GM12878 (cell line): ENCODE measurements around the gene CAMK4. TPM values are rescaled to one million over a fixed set of nuclear protein-coding genes. Genes with fewer than 3 reads are reported as not detected.

Experiments used
- ATAC-seq: fragments of 200-7000 bp; cut with Tn5 transposase; 3 replicates; pipeline ENCODE4 v1.9.1; 2020; ENCODE audit warnings: mild to moderate bottlenecking, moderate library complexity
- BruUV-seq: library from RNA; stranded (reverse); fragments of 400-500 nt; replicated peaks from 2 replicates; lab custom pipeline; 2021; lab: Mats Ljungman, UMichigan
- CTCF ChIA-PET: fragments of 300-600 bp; sonication (Branson Sonifier 250); formaldehyde crosslinking; extraction: SDS; loops from one replicate; lab custom pipeline; 2021; ENCODE audit warnings: inconsistent platforms; lab: Yijun Ruan, JAX
- POLR2A ChIA-PET: fragments of 350-600 bp; formaldehyde crosslinking; extraction: SDS; loops from one replicate; lab custom pipeline; 2021; ENCODE audit warnings: inconsistent platforms; lab: Charles Lee
- RAD21 ChIA-PET: fragments of 300-600 bp; sonication (Branson Sonifier 250); formaldehyde crosslinking; loops from one replicate; lab custom pipeline; 2023; ENCODE audit warnings: antibody characterized with exemption; ENCODE audit not compliant: unreplicated experiment; lab: Charles Lee
- SMC1A ChIA-PET: fragments of 300-600 bp; sonication (Branson Sonifier 250); formaldehyde crosslinking; loops from one replicate; lab custom pipeline; 2023; ENCODE audit not compliant: unreplicated experiment, uncharacterized antibody; lab: Charles Lee
- DNase-seq: peaks from one replicate; pipeline ENCODE4 v3.0.0-alpha.2; 2011; ENCODE audit warnings: low read depth, low spot score
- FAIRE-seq: peaks from 3 replicates; lab custom pipeline; 2011; peaks lifted over from hg19 to GRCh38; lab: Jason Lieb, UNC
- H2AFZ ChIP-seq: 2 replicates; pipeline ENCODE4 v1.6.0; 2011; ENCODE audit warnings: low read depth, low read length, control low read depth; ENCODE audit not compliant: control insufficient read depth
- H3K27ac ChIP-seq: 2 replicates; pipeline ENCODE4 v1.5.1; 2011; ENCODE audit warnings: control low read depth; ENCODE audit not compliant: control insufficient read depth, insufficient read depth
- H3K27me3 ChIP-seq, 2 experiments: replicated peaks in 1 of 2; 2 replicates each; pipeline versions ENCODE4 v1.6.0 to v1.6.1; 2011; ENCODE audit warnings: low read length in 1 of 2; ENCODE audit not compliant: control insufficient read depth in 2 of 2, insufficient read depth in 2 of 2
- H3K36me3 ChIP-seq, 2 experiments: 2 replicates each; pipeline ENCODE4 v1.5.1; 2011; ENCODE audit warnings: low read length in 1 of 2; ENCODE audit not compliant: control insufficient read depth in 2 of 2, insufficient read depth in 2 of 2
- H3K4me1 ChIP-seq: 2 replicates; pipeline ENCODE4 v1.6.1; 2011; ENCODE audit warnings: mild to moderate bottlenecking, low read length, moderate library complexity, mixed read lengths; ENCODE audit not compliant: control insufficient read depth, insufficient read depth
- H3K4me2 ChIP-seq: 2 replicates; pipeline ENCODE4 v1.6.0; 2011; ENCODE audit warnings: control low read depth; ENCODE audit not compliant: control insufficient read depth, insufficient read depth
- H3K4me3 ChIP-seq: fragments of 200-600 bp; sonication (generic); 2 replicates; pipeline ENCODE4 v1.5.1; 2016
- H3K79me2 ChIP-seq: 2 replicates; pipeline ENCODE4 v1.6.0; 2011; ENCODE audit warnings: low read length; ENCODE audit not compliant: control insufficient read depth, insufficient read depth
- H3K9ac ChIP-seq: 2 replicates; pipeline ENCODE4 v1.8.0; 2011; ENCODE audit warnings: low read length, control low read depth, mixed read lengths; ENCODE audit not compliant: control insufficient read depth, insufficient read depth
- H3K9me3 ChIP-seq: replicated peaks from 3 replicates; pipeline ENCODE4 v1.5.1; 2011; ENCODE audit warnings: mild to moderate bottlenecking, low read length; ENCODE audit not compliant: control insufficient read depth, insufficient read depth
- H4K20me1 ChIP-seq: 2 replicates; pipeline ENCODE4 v1.6.0; 2011; ENCODE audit not compliant: control insufficient read depth, insufficient read depth
- CREM ChIP-seq: IDR thresholded peaks from 2 replicates; pipeline ENCODE4 v1.6.1; 2014; ENCODE audit warnings: antibody characterized with exemption, low read depth
- EGR1 ChIP-seq, 2 experiments: IDR thresholded peaks; 1 replicate in 1 of 2; 2 replicates in 1 of 2; pipeline ENCODE4 v1.6.1; 2011 to 2012; ENCODE audit warnings: low read depth in 2 of 2, low read length in 2 of 2, borderline replicate concordance in 1 of 2, mild to moderate bottlenecking in 1 of 2, moderate library complexity in 1 of 2
- ESRRA ChIP-seq: IDR thresholded peaks from 2 replicates; pipeline ENCODE4 v1.6.1; 2012; ENCODE audit warnings: mild to moderate bottlenecking, low read length, improper control_type of control experiment
- ETV6 ChIP-seq, 2 experiments: fragments of 450-650 bp in 1 of 2; IDR thresholded peaks in 1 of 2; conservative IDR thresholded peaks in 1 of 2; 2 replicates each; pipeline ENCODE4 v1.6.1; 2014; ENCODE audit warnings: antibody characterized with exemption in 1 of 2, borderline replicate concordance in 1 of 2, low read depth in 1 of 2, mild to moderate bottlenecking in 1 of 2, moderate library complexity in 1 of 2
- MYB ChIP-seq: fragments of 150-350 bp; IDR thresholded peaks from 2 replicates; pipeline ENCODE4 v1.6.1; 2014; ENCODE audit warnings: mild to moderate bottlenecking, low read depth, low read length, borderline replicate concordance
- MYC ChIP-seq: IDR thresholded peaks from 2 replicates; pipeline ENCODE4 v1.6.1; 2011; ENCODE audit warnings: mild to moderate bottlenecking, low read length, moderate library complexity, inconsistent platforms; ENCODE audit not compliant: insufficient read depth, insufficient replicate concordance, insufficient read length, severe bottlenecking
- NR2C2 ChIP-seq: IDR thresholded peaks from 2 replicates; pipeline ENCODE4 v1.6.1; 2011; ENCODE audit warnings: borderline replicate concordance, low read depth; ENCODE audit not compliant: control insufficient read depth, insufficient read length
- RAD21 ChIP-seq: IDR thresholded peaks from 2 replicates; pipeline ENCODE4 v1.6.1; 2011; ENCODE audit warnings: mild to moderate bottlenecking, low read depth, low read length, moderate library complexity; ENCODE audit not compliant: insufficient read depth
- SUPT20H ChIP-seq: IDR thresholded peaks from 2 replicates; pipeline ENCODE4 v1.6.1; 2011; ENCODE audit warnings: low read depth, mild to moderate bottlenecking, low read length, moderate library complexity, borderline replicate concordance; ENCODE audit not compliant: control insufficient read depth
- TCF7 ChIP-seq: IDR thresholded peaks from 2 replicates; pipeline ENCODE4 v1.6.1; 2014; ENCODE audit warnings: antibody characterized with exemption, borderline replicate concordance
- WGBS: methylation state at CpG from one replicate; pipeline ENCODE4 v1.1.6; 2016; ENCODE audit warnings: low lambda C conversion rate; ENCODE audit not compliant: insufficient replicate concordance, insufficient coverage; ENCODE audit errors: missing lambda C conversion rate; 5-methylcytosine and 5-hydroxymethylcytosine counted together
- in situ Hi-C: fragments of 300-500 bp; cut with MboI; formaldehyde crosslinking; loops from 9 replicates; pipeline ENCODE4 v1.14.3; 2018; ENCODE audit warnings: mixed read lengths
- intact Hi-C: fragments of 100-400 bp; cut with micrococcal nuclease; formaldehyde crosslinking; loops from one replicate; pipeline ENCODE4 v1.14.2; 2022; ENCODE audit not compliant: unreplicated experiment
- polyA plus RNA-seq, 11 experiments: library from polyadenylated mRNA; depleted of rRNA in 4 of 11; unstranded in 6 of 11; stranded (reverse) in 5 of 11; fragments of >200 nt; fragmentation: Nextera tagmentation in 4 of 11; fragmentation: Illumina TruSeq in 1 of 11; extraction: Ambion mirVana in 4 of 11; extraction: Trizol in 1 of 11; gene quantifications; 1 replicate in 1 of 11; 2 replicates in 10 of 11; pipeline versions ENCODE4 v1.2.1 to v1.2.3, GENCODE V29; 2011 to 2016; ENCODE audit warnings: inconsistent platforms in 2 of 11, missing spikeins in 2 of 11, low read depth in 1 of 11
- total RNA-seq, 4 experiments: library from RNA; depleted of rRNA in 3 of 4; stranded (reverse); fragments of >200 nt in 3 of 4; fragmentation: Illumina TruSeq in 1 of 4; extraction: Trizol in 1 of 4; gene quantifications; 2 replicates each; pipeline versions ENCODE4 v1.2.1 to v1.2.3, GENCODE V29; 2013 to 2021
- TF ChIP-seq, protein P1 (sequence below), 3 experiments: IDR thresholded peaks in 2 of 3; conservative IDR thresholded peaks in 1 of 3; 2 replicates each; pipeline ENCODE4 v1.5.1; 2011; ENCODE audit warnings: low read depth in 3 of 3, low read length in 3 of 3, mild to moderate bottlenecking in 3 of 3, control low read depth in 2 of 3, moderate library complexity in 2 of 3, inconsistent platforms in 1 of 3, mixed read lengths in 1 of 3; ENCODE audit not compliant: control insufficient read depth in 2 of 3, insufficient read depth in 1 of 3; ENCODE audit errors: extremely low read depth in 1 of 3
- TF ChIP-seq, protein P2 (sequence below): IDR thresholded peaks from 2 replicates; pipeline ENCODE4 v1.6.1; 2012; ENCODE audit warnings: low read length, inconsistent platforms
- TF ChIP-seq, protein P3 (sequence below): IDR thresholded peaks from 2 replicates; pipeline ENCODE4 v1.6.1; 2011; ENCODE audit warnings: mild to moderate bottlenecking, low read depth, low read length, moderate library complexity; ENCODE audit not compliant: insufficient replicate concordance
- TF ChIP-seq, protein P4 (sequence below): fragments of 450-650 bp; formaldehyde crosslinking; IDR thresholded peaks from 2 replicates; pipeline ENCODE4 v1.5.0; 2022; ENCODE audit warnings: mild to moderate bottlenecking, missing genetic modification characterization

Gene CAMK4
- total and polyA plus RNA-seq, 10 of the 15 experiments (the other 5 are each of a cell fraction or from before 2014, with no cell fraction given): 13.3 to 51.9 (median 35.3) TPM

DNA sequence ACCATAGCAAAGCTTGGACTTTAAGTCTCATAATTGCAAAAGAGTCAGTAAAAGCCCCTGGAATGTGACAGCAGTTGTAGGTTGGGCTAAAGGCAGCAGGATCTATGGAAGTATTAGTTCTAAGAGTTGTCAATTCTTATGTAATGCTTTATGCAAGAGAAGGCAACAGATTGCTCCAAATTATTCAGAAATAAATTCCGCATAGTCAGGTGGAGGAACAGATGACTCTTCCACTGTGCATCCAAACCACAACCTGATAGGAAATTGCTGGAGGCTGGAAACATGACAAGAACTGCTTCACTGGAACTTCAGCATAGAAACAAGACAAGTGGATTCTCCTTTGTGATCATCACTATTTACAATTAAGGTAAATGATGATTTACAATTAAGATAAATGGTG is 187.1 kb downstream of the CAMK4 start (continued):
- TF ChIP-seq, protein P1, sequence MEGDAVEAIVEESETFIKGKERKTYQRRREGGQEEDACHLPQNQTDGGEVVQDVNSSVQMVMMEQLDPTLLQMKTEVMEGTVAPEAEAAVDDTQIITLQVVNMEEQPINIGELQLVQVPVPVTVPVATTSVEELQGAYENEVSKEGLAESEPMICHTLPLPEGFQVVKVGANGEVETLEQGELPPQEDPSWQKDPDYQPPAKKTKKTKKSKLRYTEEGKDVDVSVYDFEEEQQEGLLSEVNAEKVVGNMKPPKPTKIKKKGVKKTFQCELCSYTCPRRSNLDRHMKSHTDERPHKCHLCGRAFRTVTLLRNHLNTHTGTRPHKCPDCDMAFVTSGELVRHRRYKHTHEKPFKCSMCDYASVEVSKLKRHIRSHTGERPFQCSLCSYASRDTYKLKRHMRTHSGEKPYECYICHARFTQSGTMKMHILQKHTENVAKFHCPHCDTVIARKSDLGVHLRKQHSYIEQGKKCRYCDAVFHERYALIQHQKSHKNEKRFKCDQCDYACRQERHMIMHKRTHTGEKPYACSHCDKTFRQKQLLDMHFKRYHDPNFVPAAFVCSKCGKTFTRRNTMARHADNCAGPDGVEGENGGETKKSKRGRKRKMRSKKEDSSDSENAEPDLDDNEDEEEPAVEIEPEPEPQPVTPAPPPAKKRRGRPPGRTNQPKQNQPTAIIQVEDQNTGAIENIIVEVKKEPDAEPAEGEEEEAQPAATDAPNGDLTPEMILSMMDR (IDR thresholded peaks at IDR 0.05 in 2 of 3, conservative IDR thresholded peaks at IDR 0.05 in 1 of 3; ENCODE audit: control insufficient read depth in 2 of 3, extremely low read depth in 1 of 3, insufficient read depth in 1 of 3, low read depth in 3 of 3, low read length in 3 of 3): no peak
- TF ChIP-seq, protein P2, sequence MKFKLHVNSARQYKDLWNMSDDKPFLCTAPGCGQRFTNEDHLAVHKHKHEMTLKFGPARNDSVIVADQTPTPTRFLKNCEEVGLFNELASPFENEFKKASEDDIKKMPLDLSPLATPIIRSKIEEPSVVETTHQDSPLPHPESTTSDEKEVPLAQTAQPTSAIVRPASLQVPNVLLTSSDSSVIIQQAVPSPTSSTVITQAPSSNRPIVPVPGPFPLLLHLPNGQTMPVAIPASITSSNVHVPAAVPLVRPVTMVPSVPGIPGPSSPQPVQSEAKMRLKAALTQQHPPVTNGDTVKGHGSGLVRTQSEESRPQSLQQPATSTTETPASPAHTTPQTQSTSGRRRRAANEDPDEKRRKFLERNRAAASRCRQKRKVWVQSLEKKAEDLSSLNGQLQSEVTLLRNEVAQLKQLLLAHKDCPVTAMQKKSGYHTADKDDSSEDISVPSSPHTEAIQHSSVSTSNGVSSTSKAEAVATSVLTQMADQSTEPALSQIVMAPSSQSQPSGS: no peak
- no peak for TF ChIP-seq EGR1 (IDR thresholded peaks at IDR 0.05; ENCODE audit: borderline replicate concordance in 1 of 2, low read depth in 2 of 2, low read length in 2 of 2)
- no peak for TF ChIP-seq MYC
- TF ChIP-seq CREM: no peak
- no peak for TF ChIP-seq TCF7
- no peak for TF ChIP-seq RAD21

DNA sequence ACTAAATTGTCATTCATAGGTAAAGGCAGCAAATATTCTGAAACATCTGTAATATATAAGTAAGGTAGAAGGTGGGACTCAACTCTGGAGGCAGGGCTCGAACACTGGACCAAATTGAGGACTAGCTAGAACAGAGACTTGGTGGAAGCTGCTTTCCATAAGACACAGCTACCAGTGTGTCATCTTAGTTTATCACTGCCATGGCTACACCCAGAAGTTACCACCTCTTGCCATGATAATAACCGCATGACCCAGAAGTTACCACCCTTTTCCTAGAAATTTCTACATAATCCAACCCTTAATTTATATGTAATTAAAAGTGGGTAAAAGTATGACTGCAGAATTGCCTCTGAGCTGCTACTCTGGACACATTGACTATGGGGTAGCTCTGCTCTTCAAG is 188.4 kb downstream of the CAMK4 start:
- WGBS: 79% methylated on average over 2 of the region's 2 CpGs
- peaks cover 6% of the 10 kb centered on the region; the same call in 2 of the 3 replicates for H3K9me3 ChIP-seq
- no TSS peak for BruUV-seq
- in situ Hi-C loops: no loop called here
- ATAC-seq (no peak), FAIRE-seq (no peak), DNase-seq (no peak)
- no peak overlapping the region for H3K4me3 ChIP-seq
- intact Hi-C loops: no loop called here
- ChIA-PET RAD21 (no interaction called here), CTCF (no interaction called here), POLR2A (no interaction called here), SMC1A (no interaction called here)
- H3K27me3 ChIP-seq: no peaks in the 10 kb centered on the region
- no peak for TF ChIP-seq ESRRA
- no peak for TF ChIP-seq ETV6 (conservative IDR thresholded peaks at IDR 0.05 in 1 of 2, IDR thresholded peaks at IDR 0.05 in 1 of 2; ENCODE audit: borderline replicate concordance in 1 of 2, low read depth in 1 of 2)
- TF ChIP-seq, protein P3, sequence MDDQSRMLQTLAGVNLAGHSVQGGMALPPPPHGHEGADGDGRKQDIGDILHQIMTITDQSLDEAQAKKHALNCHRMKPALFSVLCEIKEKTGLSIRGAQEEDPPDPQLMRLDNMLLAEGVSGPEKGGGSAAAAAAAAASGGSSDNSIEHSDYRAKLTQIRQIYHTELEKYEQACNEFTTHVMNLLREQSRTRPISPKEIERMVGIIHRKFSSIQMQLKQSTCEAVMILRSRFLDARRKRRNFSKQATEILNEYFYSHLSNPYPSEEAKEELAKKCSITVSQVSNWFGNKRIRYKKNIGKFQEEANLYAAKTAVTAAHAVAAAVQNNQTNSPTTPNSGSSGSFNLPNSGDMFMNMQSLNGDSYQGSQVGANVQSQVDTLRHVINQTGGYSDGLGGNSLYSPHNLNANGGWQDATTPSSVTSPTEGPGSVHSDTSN: no peak
- no peak for TF ChIP-seq MYB
- TF ChIP-seq SUPT20H: no peak
- TF ChIP-seq NR2C2: no peak
- TF ChIP-seq, protein P4, sequence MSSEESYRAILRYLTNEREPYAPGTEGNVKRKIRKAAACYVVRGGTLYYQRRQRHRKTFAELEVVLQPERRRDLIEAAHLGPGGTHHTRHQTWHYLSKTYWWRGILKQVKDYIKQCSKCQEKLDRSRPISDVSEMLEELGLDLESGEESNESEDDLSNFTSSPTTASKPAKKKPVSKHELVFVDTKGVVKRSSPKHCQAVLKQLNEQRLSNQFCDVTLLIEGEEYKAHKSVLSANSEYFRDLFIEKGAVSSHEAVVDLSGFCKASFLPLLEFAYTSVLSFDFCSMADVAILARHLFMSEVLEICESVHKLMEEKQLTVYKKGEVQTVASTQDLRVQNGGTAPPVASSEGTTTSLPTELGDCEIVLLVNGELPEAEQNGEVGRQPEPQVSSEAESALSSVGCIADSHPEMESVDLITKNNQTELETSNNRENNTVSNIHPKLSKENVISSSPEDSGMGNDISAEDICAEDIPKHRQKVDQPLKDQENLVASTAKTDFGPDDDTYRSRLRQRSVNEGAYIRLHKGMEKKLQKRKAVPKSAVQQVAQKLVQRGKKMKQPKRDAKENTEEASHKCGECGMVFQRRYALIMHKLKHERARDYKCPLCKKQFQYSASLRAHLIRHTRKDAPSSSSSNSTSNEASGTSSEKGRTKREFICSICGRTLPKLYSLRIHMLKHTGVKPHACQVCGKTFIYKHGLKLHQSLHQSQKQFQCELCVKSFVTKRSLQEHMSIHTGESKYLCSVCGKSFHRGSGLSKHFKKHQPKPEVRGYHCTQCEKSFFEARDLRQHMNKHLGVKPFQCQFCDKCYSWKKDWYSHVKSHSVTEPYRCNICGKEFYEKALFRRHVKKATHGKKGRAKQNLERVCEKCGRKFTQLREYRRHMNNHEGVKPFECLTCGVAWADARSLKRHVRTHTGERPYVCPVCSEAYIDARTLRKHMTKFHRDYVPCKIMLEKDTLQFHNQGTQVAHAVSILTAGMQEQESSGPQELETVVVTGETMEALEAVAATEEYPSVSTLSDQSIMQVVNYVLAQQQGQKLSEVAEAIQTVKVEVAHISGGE (CRISPR knock-in tag): no peak
- no peaks in the 10 kb centered on the region; a peak in 2 of 4 replicates for H3K36me3 ChIP-seq
- no peak overlapping the region for H3K9ac ChIP-seq
- H3K79me2 ChIP-seq: no peaks in the 10 kb centered on the region
- H3K4me1 ChIP-seq: no peaks in the 10 kb centered on the region
- H3K4me2 ChIP-seq: no peak overlapping the region
- no peak overlapping the region for H3K27ac ChIP-seq
- H4K20me1 ChIP-seq: no peaks in the 10 kb centered on the region
- H2AFZ ChIP-seq: no peak overlapping the region
